Neural progenitor cell (in vitro differentiated cells): Measurements from ENCODE around the gene POLR2L.

Experiments used
- CTCF ChIP-seq: fragments of 200-600 bp; sonication (generic); IDR thresholded peaks from 2 replicates; pipeline ENCODE4 v1.5.1; 2017; ENCODE audit warnings: antibody characterized with exemption, mild to moderate bottlenecking
- EZH2 ChIP-seq: fragments of 200-600 bp; sonication (generic); IDR thresholded peaks from 2 replicates; pipeline ENCODE4 v1.6.1; 2017; ENCODE audit warnings: antibody characterized with exemption, mild to moderate bottlenecking, moderate library complexity
- EZH2phosphoT487 ChIP-seq: fragments of 200-600 bp; sonication (generic); IDR thresholded peaks from 2 replicates; pipeline ENCODE4 v1.6.1; 2017; ENCODE audit warnings: antibody characterized with exemption

- TF ChIP-seq CTCF (no peak), EZH2phosphoT487 (no peak), EZH2 (no peak)
Observed at GRCh38 chr11:801097-801780, 41.1 kb downstream of the POLR2L start.
